HG03558 (cell line): ENCODE results near the gene LIMK1.
"Not testable (repeated sequence)": the region's sequence is repeated elsewhere in the genome, so short reads cannot be mapped to it uniquely, and the experiment has no call there.

Experiments used
- ATAC-seq: cut with Tn5 transposase; IDR thresholded peaks from one replicate; pipeline ENCODE4 v1.9.1; 2021; ENCODE audit warnings: moderate number of reproducible peaks; ENCODE audit not compliant: unreplicated experiment; ENCODE audit errors: extremely low read depth

The LIMK1 gene

DNA sequence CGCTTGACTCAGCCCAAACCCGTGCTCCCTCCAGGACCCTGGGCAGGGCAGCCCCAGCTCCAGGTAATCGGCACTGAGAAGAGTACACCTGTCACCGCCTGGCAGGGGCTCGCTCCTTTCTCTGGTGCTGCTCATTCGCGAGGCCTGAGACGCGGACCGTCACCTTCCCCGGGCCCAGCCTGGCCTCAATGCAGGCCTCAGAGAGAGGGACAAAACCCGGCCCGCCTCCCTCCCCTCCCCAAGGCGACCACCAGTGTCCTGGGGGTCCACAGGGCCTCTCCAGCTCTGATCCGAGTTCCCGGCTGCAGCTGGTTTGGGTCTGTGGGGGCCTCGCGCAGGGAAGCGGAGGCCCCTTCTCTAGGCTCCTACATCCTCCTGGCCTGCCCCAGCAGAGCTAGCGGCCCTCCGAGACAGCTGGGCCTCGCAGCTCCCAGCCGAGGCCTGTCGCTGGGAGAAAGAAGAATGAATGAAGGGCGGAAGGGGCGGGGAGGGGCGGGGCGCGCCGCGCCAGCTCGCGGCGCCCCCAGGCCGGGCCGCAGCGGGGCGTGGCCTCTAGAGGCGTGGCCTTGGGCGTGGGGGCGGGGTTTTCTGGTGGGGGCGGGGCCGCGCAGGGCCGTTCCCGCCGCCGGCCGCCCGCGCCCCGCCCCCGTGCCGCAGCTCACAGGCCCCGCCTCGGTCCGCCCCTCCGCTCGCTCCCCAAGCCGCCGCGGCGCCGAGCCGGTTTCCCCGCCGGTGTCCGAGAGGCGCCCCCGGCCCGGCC, at the start of gene LIMK1:
LIMK1 (plus strand) TSS at position 688 of the 760 bp plus-strand sequence. CDS start 187 bp downstream, outside the sequence.
- no peak for ATAC-seq

DNA sequence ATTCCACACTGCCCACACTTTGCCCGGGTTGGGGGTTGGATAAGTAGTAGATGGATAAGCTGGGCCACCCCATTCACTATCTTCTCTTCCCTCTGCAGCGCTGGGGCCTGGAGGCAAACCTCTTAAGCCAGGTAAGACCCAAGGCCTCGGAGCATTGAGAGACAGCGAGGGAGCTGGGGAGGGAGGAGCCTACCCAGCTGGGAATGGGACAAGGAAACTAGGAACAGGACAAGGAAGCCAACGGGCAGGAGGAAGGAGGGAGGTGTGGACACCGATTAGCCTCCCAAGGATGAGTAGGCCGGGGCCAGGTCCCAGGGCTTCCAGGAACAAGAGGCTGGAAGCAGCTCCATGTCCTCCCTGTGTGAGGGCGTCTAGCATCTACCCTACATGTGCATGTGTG, 46.0 kb upstream of the LIMK1 start:
- no peak for ATAC-seq

DNA sequence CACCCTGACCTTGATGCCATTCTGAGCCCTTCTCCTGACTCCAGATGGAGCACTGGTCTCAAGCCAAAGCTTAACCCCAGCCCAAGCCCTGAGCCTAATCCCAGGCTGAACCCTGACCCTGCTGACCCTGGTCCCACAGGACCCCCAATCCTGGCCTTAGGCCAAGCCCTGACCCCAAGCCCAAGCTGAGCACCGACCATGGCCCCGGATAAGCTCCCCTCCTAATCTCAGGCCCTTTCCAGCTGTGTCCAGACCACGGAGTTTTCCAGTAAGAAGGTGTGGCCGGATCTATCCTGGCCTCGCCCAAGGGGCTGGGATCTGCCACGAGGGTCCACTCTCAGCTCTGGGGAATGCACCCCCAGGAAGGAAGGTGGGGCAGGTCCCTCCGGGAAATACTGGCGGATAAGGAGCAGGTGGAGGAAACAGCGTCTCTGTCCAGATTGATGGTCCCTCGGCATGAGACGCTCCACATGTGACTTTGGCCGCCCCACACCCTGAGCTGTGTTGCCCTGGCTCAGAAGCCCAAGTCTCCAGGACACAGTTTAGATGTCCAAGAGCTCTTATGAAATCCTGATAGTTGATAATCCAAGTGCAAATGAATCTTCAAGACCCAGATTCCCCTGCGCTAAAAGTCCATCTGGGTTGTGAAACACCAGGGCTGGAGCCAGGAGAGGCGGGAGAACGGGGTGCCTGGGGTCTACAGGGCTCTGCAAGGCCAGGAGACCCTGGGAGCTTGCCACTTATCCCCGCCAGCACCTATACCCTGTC, 45.2 kb upstream of the LIMK1 start:
- no peak for ATAC-seq

DNA sequence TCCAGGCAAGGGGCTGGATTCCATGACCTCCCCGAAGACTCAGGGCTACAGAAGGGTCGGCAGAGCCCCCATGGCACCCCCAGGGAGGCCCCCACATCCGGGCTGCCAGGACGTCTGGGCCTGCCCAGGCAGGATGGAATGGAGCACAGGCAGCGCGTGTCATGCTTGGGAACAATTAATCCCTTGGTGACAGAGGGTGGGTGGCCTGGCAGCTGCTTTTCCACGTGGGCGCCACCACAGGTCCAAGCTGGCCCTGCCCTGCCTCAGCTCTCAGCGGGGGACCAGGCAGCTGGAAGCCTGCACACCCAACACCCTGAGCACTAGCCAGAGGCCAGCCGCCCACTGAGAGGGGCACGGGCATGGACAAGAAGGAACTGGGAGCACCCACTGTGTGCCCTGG, 44.3 kb upstream of the LIMK1 start:
- no peak for ATAC-seq

DNA sequence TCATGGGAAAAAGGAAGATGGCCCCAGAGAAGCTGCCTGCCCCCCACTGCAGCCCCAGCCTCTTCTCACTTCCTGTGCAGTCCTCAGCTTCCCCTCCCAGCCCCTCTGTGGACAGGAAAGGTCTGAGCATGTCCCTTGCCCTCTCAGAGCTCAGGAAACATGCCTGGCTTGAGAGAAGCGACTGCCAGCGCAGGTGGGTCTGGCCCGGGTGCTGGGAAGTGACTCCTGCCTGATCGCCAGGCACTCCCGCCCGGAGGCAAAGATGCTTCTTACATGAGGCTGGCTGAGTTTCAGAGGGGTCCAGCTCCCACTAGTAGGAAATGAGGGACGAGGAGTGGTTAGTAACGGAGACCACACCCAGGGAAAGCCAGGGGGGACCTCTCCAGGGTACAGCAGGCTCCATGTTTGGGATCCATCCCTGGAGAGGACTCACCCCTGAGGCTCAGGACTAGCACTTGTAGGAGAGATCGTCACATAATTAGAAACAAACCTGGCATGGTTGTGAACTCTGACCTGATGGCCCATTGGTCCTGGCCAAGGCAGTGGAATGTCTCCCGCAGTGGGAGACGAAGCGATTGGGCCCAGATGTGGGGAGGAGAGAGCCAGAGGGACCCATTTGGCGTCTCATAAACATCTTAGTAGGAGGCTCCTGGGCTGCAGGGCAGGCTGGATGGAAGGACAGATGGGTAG, 43.4 kb upstream of the LIMK1 start:
- ATAC-seq = no peak

- ATAC-seq = no peak
Measured at GRCh38 chr7:74040791-74041520, 42.6 kb upstream of the LIMK1 start.

- no peak for ATAC-seq
Measured at GRCh38 chr7:74042746-74043522, 40.7 kb upstream of the LIMK1 start.

- no peak for ATAC-seq
Measured at GRCh38 chr7:74043523-74043951, 40.1 kb upstream of the LIMK1 start.

GRCh38 chr7:74044366-74045350, 38.9 kb upstream of the LIMK1 start:
- no peak for ATAC-seq

DNA sequence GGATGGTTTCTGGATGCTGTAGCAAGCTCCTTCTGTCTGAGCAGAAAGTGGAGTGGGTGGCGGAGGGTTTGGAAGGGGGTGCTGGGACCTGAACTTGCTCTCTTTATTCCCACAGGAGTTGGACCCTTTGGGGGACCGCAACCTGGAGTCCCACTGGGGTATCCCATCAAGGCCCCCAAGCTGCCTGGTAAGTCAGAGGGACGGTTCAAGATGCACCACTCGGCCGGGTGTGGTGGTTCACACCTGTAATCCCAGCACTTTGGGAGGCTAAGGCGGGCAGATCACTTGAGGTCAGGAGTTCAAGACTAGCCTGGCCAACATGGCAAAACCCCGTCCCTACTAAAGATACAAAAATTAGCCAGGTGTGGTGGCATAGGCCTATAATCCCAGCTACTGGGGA, 37.0 kb upstream of the LIMK1 start:
- not testable (repeated sequence) for ATAC-seq

DNA sequence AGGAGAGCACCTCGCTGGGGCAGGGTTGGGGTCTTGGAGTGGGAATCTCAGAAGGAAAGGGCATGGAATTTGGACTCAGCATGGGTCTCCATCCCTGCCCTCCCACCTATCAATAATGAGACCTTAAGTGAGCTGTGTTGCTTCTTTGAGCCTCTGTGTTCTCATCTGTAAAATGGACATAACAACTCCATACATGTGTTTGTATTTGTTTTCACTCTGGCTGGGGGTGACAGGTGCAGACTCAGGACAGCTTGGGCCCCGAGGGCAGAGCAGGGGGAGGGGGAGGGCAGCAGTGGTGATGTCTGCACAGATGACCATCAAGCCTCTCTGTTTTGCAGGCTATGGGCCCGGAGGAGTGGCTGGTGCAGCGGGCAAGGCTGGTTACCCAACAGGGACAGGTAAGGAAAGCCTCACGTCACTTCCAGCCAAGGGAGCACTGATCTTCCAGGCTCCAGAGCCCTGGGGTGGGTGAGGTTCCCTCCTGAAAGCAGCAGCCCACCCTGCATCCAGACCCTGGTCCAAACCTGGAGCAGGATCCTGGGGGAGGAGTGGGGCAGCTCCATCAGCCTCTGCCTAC, 35.7 kb upstream of the LIMK1 start:
- no peak for ATAC-seq

DNA sequence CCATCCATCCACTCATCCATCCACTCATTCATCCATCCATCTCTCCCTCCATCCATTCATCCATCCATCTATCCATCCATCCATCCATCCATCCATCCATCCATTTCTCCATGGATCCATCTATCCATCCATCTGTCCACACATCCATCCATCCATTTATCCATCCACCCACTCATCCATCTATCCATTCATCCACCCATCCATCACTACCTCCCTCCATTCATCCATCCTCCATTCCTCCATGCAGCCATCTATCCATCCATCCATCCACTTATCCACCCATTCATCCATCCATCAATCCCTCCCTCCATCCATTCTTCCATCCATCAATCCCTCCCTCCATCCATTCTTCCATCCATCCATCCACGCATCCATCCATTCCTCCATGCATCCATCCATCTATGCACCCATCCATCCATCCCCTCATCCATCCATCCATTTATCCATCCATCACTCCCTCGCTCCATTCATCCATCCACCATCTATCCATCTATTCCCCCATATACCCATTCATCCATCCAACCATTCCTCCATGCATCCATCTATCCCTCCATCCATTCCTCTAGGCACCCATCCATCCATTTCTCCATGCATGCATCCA, 34.5 kb upstream of the LIMK1 start:
- ATAC-seq = no peak

DNA sequence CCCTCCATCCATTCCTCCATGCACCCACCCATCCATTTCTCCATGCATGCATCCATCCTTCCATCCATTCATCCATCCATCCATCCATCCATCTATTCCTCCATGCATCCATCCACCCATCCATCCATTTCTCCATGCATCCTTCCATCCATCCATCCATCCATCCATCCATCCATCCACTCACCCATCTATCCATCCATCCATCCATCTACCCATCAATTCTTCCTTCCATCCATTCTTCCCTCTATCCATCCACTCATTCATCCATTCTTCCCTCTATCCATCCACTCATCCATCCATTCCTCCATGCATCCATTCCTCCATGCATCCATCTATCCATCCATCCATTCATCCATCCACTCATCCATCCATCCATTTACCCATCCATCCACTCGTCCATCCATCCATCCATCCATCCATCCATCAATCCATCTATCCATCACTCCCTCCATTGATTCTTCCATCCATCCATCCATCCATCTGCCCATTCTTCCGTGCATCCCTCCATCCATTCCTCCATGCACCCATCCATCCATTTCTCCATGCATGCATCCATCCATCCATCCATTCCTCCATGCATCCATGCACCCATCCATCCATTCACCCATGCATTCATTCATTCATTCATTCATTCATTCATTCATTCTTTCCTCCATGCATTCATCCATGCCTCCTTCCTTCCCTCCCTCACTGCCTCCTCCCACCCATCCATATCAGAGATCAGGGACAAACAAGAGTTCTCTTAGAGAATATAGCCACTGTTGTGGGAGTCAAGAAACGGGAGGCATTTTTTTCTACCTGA, 33.4 kb upstream of the LIMK1 start:
- ATAC-seq = no peak

DNA sequence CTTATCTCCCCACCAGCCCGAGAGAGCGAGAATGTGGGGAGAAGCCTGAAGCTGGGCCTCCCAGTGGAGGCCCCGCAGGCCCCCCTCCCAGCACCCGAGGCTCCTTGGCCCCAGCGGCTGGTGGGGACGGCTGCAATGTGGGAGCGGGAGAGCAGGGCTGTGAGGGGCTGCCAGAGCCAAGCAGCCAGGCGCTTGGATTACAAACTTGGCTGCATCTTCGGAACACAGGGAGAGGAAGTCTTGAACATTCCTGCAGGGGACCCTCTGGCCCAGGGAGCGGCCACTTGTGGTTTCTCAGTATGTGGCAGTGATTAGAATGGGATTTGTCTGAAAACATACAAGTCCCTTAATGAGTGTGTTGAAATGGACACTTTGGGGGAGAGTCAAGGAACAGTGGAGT, 32.4 kb upstream of the LIMK1 start:
- no peak for ATAC-seq

- ATAC-seq = no peak
Measured at GRCh38 chr7:74051629-74052410, 31.8 kb upstream of the LIMK1 start.

- ATAC-seq = no peak
Measured at GRCh38 chr7:74052628-74053027, 31.0 kb upstream of the LIMK1 start.
